GM20000 (cell line): ENCODE measurements around the gene PAPPA2.

Experiments
- DNase-seq: peaks from one replicate; pipeline ENCODE4 v3.0.0; 2012; ENCODE audit warnings: low spot score
- TF ChIP-seq, protein P1 (sequence below): IDR thresholded peaks from 2 replicates; pipeline ENCODE4 v1.5.1; 2012; ENCODE audit warnings: mild to moderate bottlenecking, control low read depth; ENCODE audit errors: extremely low read depth, missing control alignments

Gene PAPPA2

DNA sequence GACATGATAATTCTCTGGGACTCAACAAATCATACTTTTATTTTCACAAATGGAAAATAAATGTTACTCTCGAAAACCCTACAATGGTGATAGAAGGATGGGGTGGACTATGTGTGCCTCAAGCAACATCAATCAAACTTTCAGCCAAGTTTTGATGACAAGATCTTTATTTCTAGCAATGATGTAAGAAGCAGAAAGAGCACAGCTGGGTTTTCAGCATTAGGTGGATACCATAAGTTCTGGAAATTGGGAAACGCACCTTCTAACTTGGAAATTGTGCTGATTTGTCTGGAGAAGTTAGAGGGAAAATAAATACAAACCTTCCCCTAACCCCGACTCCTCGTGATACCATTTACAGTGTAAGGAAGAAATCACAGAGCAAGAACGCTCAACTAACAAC is 320.3 kb downstream of the PAPPA2 start:
- no peak for DNase-seq
- TF ChIP-seq, protein P1, sequence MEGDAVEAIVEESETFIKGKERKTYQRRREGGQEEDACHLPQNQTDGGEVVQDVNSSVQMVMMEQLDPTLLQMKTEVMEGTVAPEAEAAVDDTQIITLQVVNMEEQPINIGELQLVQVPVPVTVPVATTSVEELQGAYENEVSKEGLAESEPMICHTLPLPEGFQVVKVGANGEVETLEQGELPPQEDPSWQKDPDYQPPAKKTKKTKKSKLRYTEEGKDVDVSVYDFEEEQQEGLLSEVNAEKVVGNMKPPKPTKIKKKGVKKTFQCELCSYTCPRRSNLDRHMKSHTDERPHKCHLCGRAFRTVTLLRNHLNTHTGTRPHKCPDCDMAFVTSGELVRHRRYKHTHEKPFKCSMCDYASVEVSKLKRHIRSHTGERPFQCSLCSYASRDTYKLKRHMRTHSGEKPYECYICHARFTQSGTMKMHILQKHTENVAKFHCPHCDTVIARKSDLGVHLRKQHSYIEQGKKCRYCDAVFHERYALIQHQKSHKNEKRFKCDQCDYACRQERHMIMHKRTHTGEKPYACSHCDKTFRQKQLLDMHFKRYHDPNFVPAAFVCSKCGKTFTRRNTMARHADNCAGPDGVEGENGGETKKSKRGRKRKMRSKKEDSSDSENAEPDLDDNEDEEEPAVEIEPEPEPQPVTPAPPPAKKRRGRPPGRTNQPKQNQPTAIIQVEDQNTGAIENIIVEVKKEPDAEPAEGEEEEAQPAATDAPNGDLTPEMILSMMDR: no peak

GRCh38 chr1:176785056-176785455 is 322.1 kb downstream of the PAPPA2 start:
- no peak for DNase-seq
- TF ChIP-seq, protein P1: no peak

GRCh38 chr1:176785791-176786190 is 322.8 kb downstream of the PAPPA2 start:
- no peak for DNase-seq
- TF ChIP-seq, protein P1: no peak

GRCh38 chr1:176786274-176786673 is 323.3 kb downstream of the PAPPA2 start:
- TF ChIP-seq, protein P1: no peak

GRCh38 chr1:176789571-176790090 is 326.7 kb downstream of the PAPPA2 start:
- DNase-seq: no peak
- TF ChIP-seq, protein P1: no peak

More at GRCh38 chr1:176786274-176786673, 323.3 kb downstream of the PAPPA2 start:
- DNase-seq: no peak

DNA sequence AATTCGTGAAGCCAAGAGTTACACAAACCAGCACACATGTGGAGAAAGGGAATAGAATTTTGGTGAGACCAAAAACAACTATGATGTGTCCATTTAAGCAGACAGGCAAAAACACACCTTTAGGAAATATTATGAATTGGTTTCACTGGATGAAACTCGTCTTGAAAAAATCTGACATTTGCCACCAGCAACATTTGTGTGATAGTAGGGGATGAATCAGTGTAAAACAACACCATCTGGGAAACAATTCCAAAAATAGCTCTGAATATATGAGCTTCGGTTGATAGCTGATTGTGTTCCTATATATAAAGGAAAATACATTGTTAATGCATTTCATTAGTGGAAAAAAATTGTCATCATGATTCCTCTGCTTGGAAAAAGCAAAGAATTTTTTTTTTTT is 327.8 kb downstream of the PAPPA2 start:
- TF ChIP-seq, protein P1: no peak
- no peak for DNase-seq

- TF ChIP-seq, protein P1: no peak
- no peak for DNase-seq
Measured at GRCh38 chr1:176791906-176792305, 328.9 kb downstream of the PAPPA2 start.
